ENCODE data around the gene DSCAML1. TPM values are rescaled to one million over a fixed set of nuclear protein-coding genes. Genes with fewer than 3 reads are reported as not detected.

The DSCAML1 gene
- total RNA-seq, 2 donors from 2014 or later: 0.67 to 1.3 TPM

- H3K27me3 ChIP-seq: no peaks in the 10 kb centered on the region
- DNase-seq (ENCODE audit: low spot score): no peak
- no peak overlapping the region for H3K27ac ChIP-seq
- H3K36me3 ChIP-seq: no peaks in the 10 kb centered on the region
- H3K4me1 ChIP-seq: no peaks in the 10 kb centered on the region
- TF ChIP-seq CTCF (IDR thresholded peaks at IDR 0.05): no peak
- H3K4me3 ChIP-seq: no peak overlapping the region
- no peaks in the 10 kb centered on the region for H3K9me3 ChIP-seq
Observed at GRCh38 chr11:117748771-117749540, 48.1 kb downstream of the DSCAML1 start.

- no peak for DNase-seq (ENCODE audit: low spot score)
- Histone ChIP-seq H3K27me3 (no peaks in the 10 kb centered on the region), H3K4me3 (no peak overlapping the region), H3K36me3 (no peaks in the 10 kb centered on the region), H3K27ac (no peak overlapping the region), H3K4me1 (no peaks in the 10 kb centered on the region), H3K9me3 (no peaks in the 10 kb centered on the region)
- TF ChIP-seq CTCF (IDR thresholded peaks at IDR 0.05): no peak
Observed at GRCh38 chr11:117747892-117748291, 49.1 kb downstream of the DSCAML1 start.

- no peak for DNase-seq (ENCODE audit: low spot score)
- Histone ChIP-seq H3K4me3 (no peak overlapping the region), H3K27ac (no peak overlapping the region), H3K36me3 (no peaks in the 10 kb centered on the region), H3K4me1 (no peaks in the 10 kb centered on the region), H3K9me3 (peaks cover 0 to 3% of the 10 kb centered on the region in 2 donors), H3K27me3 (no peaks in the 10 kb centered on the region)
- TF ChIP-seq CTCF (IDR thresholded peaks at IDR 0.05): no peak
Observed at GRCh38 chr11:117745346-117745745, 51.7 kb downstream of the DSCAML1 start.

GRCh38 chr11:117744471-117745150 is 52.4 kb downstream of the DSCAML1 start:
- no peak for TF ChIP-seq CTCF (IDR thresholded peaks at IDR 0.05)
- Histone ChIP-seq H3K36me3 (no peaks in the 10 kb centered on the region), H3K4me3 (no peak overlapping the region), H3K27me3 (no peaks in the 10 kb centered on the region), H3K27ac (no peak overlapping the region), H3K9me3 (peaks cover 0 to 3% of the 10 kb centered on the region in 2 donors), H3K4me1 (no peaks in the 10 kb centered on the region)
- DNase-seq (ENCODE audit: low spot score): no peak

GRCh38 chr11:117743121-117743815 is 53.7 kb downstream of the DSCAML1 start:
- no peak for TF ChIP-seq CTCF (IDR thresholded peaks at IDR 0.05)
- Histone ChIP-seq H3K36me3 (no peaks in the 10 kb centered on the region), H3K27ac (no peak overlapping the region), H3K4me3 (no peak overlapping the region), H3K27me3 (no peaks in the 10 kb centered on the region), H3K4me1 (no peaks in the 10 kb centered on the region), H3K9me3 (peaks cover 0 to 3% of the 10 kb centered on the region in 2 donors)
- DNase-seq (ENCODE audit: low spot score): no peak

All from right atrium auricular region (tissue), 2 donors.